Small intestine (tissue), 7 donors: ENCODE data around the gene GRIFIN. TPM values are rescaled to one million over a fixed set of nuclear protein-coding genes. Genes with fewer than 3 reads are reported as not detected.
A peak's percentile ranks its signal among the peaks of the same experiment; 100 is the strongest.

ENCODE experiments used
- DNase-seq, 2 donors: peaks; one replicate each; pipeline versions ENCODE4 v3.0.0 to v3.0.0-alpha.2; 2013
- FAIRE-seq: peaks from 2 replicates; lab custom pipeline; 2012; peaks lifted over from hg19 to GRCh38; lab: Jason Lieb, UNC
- H3K27ac ChIP-seq, 3 donors: one replicate each; pipeline ENCODE4 v1.5.1; 2013; ENCODE audit warnings: low read length in 2 of 3, mild to moderate bottlenecking in 2 of 3, control low read depth in 1 of 3, inconsistent platforms in 1 of 3, low read depth in 1 of 3, moderate library complexity in 1 of 3
- H3K27me3 ChIP-seq, 3 donors: one replicate each; pipeline ENCODE4 v1.6.1; 2013; ENCODE audit warnings: low read length in 3 of 3, inconsistent platforms in 1 of 3; ENCODE audit not compliant: control insufficient read depth in 3 of 3, insufficient read depth in 3 of 3
- H3K36me3 ChIP-seq, 3 donors: one replicate each; pipeline ENCODE4 v1.6.1; 2013; ENCODE audit warnings: low read length in 3 of 3, inconsistent platforms in 1 of 3, low read depth in 1 of 3, mild to moderate bottlenecking in 1 of 3, moderate library complexity in 1 of 3; ENCODE audit not compliant: control insufficient read depth in 3 of 3, insufficient read depth in 2 of 3
- H3K4me1 ChIP-seq, 3 donors: one replicate each; pipeline ENCODE4 v1.6.1; 2013; ENCODE audit warnings: low read length in 2 of 3, inconsistent platforms in 1 of 3, low read depth in 1 of 3, mild to moderate bottlenecking in 1 of 3, moderate library complexity in 1 of 3; ENCODE audit not compliant: control insufficient read depth in 3 of 3, insufficient read depth in 2 of 3
- H3K4me3 ChIP-seq, 3 donors: one replicate each; pipeline ENCODE4 v1.5.1; 2013; ENCODE audit warnings: low read length in 3 of 3, control low read depth in 1 of 3, inconsistent platforms in 1 of 3, low read depth in 1 of 3, mild to moderate bottlenecking in 1 of 3, moderate library complexity in 1 of 3
- H3K9me3 ChIP-seq, 2 donors: one replicate each; pipeline ENCODE4 v1.6.1; 2013; ENCODE audit warnings: low read depth in 1 of 2, low read length in 1 of 2; ENCODE audit not compliant: control insufficient read depth in 2 of 2, insufficient read depth in 1 of 2
- WGBS, 3 donors: extraction: QIAGEN DNeasy Blood & Tissue Kit; methylation state at CpG; one replicate each; pipeline ENCODE4 v1.1.7; 2013; 5-methylcytosine and 5-hydroxymethylcytosine counted together
- polyA plus RNA-seq, 4 donors: library from polyadenylated mRNA; stranded (reverse) in 3 of 4; unstranded in 1 of 4; fragments of 200-250 nt in 3 of 4; fragments of 120-200 nt in 1 of 4; gene quantifications; one replicate each; pipeline versions ENCODE4 v1.2.1 to v1.2.3, GENCODE V29; 2013
- donor health status: healthy with polysubstance abuse.
- donor health status: control.
- donor health status: control.
- donor health status: Bipolar disorder and iron deficiency.
- donor health status: healthy.

Gene GRIFIN
- polyA plus RNA-seq, 4 donors: not detected

DNA sequence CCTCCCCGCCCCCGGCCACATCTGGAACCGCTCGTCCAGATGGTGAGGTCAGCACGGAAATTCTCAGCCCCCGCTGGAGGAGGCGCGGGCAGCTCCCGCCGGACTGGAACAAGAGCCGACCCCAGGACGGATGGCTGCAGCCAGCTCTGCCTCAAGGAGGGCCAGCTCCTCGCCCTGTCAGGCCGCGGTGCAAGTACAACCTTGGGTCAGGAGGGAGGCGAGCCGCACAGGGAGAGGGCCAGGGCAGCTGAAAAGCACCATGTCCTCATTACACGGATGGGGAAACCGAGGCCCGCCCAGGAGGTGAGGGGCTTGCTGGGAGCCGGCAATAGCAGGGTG is 3.8 kb upstream of the GRIFIN start:
- Histone ChIP-seq H3K9me3 (peaks cover 0 to 12% of the 10 kb centered on the region in 2 donors), H3K4me3 (no peak overlapping the region), H3K4me1 (peaks cover 2 to 15% (median 3%) of the 10 kb centered on the region in 3 donors), H3K36me3 (no peaks in the 10 kb centered on the region), H3K27ac (no peak overlapping the region), H3K27me3 (peaks cover 0 to 3% (median 0%) of the 10 kb centered on the region in 3 donors)
- FAIRE-seq (no peak), DNase-seq (no peak)
- WGBS, 3 donors: 57 to 76% (median 71%) methylated on average over 21 of the region's 21 CpGs

DNA sequence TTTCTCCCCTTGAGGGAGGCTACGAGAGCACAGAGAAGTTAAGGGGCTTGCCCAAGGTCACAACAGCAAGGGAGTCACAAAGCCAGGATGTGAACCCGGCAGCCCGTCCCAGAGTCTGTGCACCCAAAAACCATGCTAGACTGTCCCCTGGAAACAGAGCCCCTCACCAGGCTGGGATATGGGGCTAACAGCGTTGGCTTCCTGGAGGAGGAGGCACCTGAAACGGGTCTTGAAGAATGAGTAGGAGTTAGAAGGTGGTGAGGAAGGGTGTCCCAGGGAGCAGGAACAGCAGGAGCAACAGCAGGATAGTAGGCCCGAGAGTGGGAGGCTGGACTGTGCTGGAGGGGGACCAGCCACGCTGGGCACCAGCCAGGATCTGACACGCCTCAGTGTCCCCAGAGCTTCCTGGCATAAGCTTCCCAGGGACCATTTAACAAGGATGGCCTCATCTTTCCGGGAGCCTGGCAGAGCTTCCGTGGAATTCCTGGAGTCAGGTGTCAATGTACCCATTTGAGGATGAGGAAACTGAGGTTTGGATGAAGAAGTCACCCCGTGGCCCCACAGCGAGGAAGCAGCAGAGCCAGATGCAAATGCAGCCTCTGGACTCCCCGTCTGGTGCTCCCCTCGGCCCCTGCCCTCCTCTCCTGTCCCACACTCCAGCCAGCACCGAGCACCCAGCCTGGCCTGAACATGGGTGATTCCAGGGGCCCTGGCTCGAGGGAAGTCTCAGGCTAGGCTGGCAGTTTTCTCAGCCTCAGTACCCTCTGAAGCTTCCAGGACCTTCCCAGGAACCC is 3.3 kb upstream of the GRIFIN start:
- H3K9me3 ChIP-seq: peaks cover 0 to 12% of the 10 kb centered on the region in 2 donors
- no peak overlapping the region for H3K4me3 ChIP-seq
- H3K27me3 ChIP-seq: peaks cover 0 to 3% (median 0%) of the 10 kb centered on the region in 3 donors
- peaks cover 2 to 15% (median 3%) of the 10 kb centered on the region in 3 donors for H3K4me1 ChIP-seq
- H3K27ac ChIP-seq: no peak overlapping the region
- DNase-seq (no peak), FAIRE-seq (no peak)
- WGBS, 3 donors: 67 to 78% (median 77%) methylated on average over 16 of the region's 16 CpGs
- H3K36me3 ChIP-seq: no peaks in the 10 kb centered on the region

DNA sequence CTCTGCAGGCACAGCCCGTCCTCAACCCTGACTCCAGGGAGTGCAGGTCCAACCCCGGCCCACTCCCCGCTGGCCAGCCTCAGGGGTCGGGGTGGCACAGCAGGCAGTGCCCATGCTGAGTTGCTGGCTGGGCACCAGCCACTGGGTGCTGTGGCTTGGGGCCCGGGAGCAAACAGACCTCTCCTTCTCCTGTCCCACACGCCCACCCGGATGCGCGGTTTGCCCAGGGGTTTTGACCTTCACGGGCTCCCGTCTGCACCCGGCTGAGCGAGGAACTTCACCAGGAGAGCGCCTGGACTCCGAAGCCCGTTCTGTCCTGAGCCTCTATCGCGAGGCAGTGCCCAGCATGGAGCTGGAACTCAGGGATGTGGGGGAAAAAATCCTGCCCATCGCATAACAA is 2.6 kb upstream of the GRIFIN start:
- Histone ChIP-seq H3K4me3 (no peak overlapping the region), H3K27ac (no peak overlapping the region), H3K27me3 (peaks cover 0 to 3% (median 0%) of the 10 kb centered on the region in 3 donors), H3K36me3 (no peaks in the 10 kb centered on the region), H3K9me3 (peaks cover 0 to 12% of the 10 kb centered on the region in 2 donors), H3K4me1 (peaks cover 2 to 15% (median 3%) of the 10 kb centered on the region in 3 donors)
- WGBS, 3 donors: 20 to 76% (median 39%) methylated on average over 16 to 19 of the region's 19 CpGs
- DNase-seq: no peak
- no peak for FAIRE-seq

DNA sequence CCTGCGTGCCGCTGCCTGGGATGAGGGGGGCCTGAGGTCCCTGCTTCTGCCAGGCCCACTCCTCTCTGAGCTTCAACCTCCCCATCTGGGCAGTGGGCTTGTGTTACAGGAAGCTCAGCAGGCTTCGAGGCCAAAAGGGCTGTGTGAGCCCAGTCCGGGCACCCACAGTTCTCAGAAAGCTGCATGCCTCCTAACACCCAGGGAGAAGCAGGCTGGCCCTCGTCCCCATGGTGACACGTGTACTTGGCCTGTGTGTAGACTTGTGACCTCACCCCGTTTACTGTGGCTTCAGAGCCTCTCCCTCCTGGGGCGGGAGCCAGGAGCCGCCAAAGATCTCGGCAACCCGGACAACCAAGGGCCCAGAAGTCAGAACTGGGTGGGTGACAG is 2.2 kb upstream of the GRIFIN start:
- FAIRE-seq: no peak
- H3K27me3 ChIP-seq: peaks cover 0 to 3% (median 0%) of the 10 kb centered on the region in 3 donors
- H3K4me3 ChIP-seq: no peak overlapping the region
- WGBS, 3 donors: 22 to 44% (median 24%) methylated on average over 9 to 11 of the region's 11 CpGs
- H3K36me3 ChIP-seq: no peaks in the 10 kb centered on the region
- peaks cover 0 to 9% of the 10 kb centered on the region in 2 donors for H3K9me3 ChIP-seq
- H3K4me1 ChIP-seq: peaks cover 2 to 15% (median 3%) of the 10 kb centered on the region in 3 donors
- DNase-seq: peak; percentile 68 to 85
- no peak overlapping the region for H3K27ac ChIP-seq

DNA sequence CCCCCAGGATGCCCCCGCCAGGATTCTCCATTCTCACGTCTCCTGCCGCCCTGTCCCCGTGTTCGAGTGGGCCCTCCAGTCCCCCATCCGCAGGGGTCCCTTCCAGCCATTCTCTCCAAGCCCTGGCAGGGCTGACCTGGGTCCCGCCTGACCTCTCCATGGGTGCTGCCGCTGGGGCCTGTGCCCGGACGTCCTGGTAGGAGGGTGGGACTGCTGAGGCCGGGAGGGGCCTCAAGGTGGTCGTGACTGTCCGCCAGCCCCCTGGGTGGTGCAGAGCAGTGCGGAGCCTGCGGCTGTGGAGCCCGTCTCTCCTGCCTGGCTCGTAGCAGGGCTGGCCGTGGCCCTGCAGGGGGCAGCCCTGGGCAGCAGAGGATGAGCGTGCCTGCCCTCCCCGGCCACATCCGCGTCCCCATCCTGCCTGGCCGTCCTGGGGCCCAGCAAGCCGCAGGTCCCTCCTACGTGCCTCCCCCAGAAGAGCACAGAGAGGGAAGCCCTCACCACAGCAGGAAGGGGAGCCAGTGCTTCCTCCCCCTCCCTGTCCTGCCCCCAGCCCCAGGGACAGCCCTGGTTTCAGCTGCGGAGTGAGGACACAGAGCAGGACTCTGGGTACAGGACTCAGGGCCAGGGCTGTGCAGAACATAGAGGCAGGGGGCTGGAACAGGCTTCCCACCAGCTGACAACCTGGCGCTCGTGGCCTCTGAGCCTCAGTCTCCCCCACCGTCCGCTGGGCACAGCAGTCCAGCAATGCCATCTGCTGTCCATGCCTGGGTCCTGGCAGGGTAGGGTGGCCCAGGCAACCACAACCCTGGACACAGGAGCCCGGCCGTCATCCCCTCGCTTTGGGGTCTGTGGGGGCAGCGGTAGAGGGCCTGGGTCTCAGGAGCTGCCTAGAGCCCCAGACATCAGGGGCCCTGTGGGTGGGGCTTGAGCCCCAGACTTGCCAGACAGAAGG is 1.5 kb upstream of the GRIFIN start:
- Histone ChIP-seq H3K9me3 (peaks cover 0 to 3% of the 10 kb centered on the region in 2 donors), H3K4me3 (no peak overlapping the region), H3K27me3 (peaks cover 0 to 3% (median 0%) of the 10 kb centered on the region in 3 donors), H3K36me3 (no peaks in the 10 kb centered on the region), H3K4me1 (peaks cover 2 to 15% (median 3%) of the 10 kb centered on the region in 3 donors), H3K27ac (no peak overlapping the region)
- FAIRE-seq (no peak), DNase-seq (peak; percentile 65 to 73)
- WGBS, 3 donors: 28 to 39% (median 38%) methylated on average over 27 to 34 of the region's 34 CpGs

DNA sequence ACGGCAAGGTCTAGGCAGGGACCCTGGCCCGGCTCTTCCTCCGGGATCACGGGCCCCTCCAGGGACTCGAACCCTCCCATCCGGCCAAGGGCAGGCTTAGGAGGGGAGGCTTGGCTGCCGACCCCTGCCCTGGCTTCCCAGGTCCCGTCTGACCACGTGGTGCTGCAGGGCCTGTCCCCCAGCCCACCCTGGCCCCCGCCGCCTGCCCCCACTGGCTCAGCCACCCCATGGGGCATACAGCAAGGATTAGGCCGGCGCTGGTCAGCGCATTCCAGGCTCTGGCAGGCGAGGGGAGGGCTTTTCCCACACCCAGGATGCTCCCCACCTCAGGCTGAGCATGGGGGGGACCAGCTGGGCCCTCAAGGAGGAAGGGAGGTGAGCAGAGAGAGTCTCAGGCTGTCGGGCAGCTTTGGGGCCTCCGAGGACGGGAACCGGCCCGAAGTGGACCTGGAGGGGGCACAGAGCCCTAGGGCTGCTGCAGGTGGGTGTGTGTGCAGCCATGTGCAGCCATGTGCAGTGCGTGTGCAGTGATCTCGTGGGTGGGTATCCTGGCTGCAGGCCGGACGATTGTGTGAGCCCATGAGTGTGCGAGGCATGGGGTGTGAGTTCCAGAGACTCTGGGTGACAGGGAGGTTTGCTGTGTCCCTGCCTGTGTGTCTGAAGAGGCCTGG is 713 bp upstream of the GRIFIN start:
- Histone ChIP-seq H3K4me3 (no peak overlapping the region), H3K36me3 (no peaks in the 10 kb centered on the region), H3K9me3 (no peaks in the 10 kb centered on the region), H3K27ac (no peak overlapping the region), H3K27me3 (peaks cover 0 to 3% (median 0%) of the 10 kb centered on the region in 3 donors), H3K4me1 (peaks cover 2 to 15% (median 3%) of the 10 kb centered on the region in 3 donors)
- FAIRE-seq: no peak
- no peak for DNase-seq
- 57 to 78% (median 66%) methylated on average over 24 to 25 of the region's 25 CpGs for WGBS, 3 donors

DNA sequence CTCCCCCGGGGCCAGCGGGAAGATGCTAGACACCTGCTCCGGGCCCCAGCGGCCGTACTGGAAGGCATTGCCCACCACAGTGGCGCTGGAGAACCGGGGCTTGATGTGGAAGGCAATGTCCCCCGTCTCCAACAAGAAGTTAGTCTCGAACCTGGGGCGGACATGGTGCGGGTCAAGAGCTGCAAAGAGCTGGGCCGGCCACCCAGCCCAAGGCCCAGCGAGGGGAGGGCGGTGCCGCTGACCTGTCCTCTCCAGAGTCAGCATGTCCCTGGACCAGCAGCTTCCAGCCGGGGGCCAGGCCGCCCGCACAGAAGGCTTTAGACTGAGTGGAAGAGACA is 551 bp downstream of the GRIFIN start:
- Histone ChIP-seq H3K36me3 (no peaks in the 10 kb centered on the region), H3K4me3 (no peak overlapping the region), H3K27ac (no peak overlapping the region), H3K4me1 (peaks cover 2 to 15% (median 3%) of the 10 kb centered on the region in 3 donors), H3K9me3 (no peaks in the 10 kb centered on the region), H3K27me3 (peaks cover 0 to 3% (median 0%) of the 10 kb centered on the region in 3 donors)
- FAIRE-seq: no peak
- 74 to 91% (median 83%) methylated on average over 14 to 18 of the region's 18 CpGs for WGBS, 3 donors
- no peak for DNase-seq
